ENCODE measurements around the gene TMEM184B. TPM values are rescaled to one million over a fixed set of nuclear protein-coding genes. Genes with fewer than 3 reads are reported as not detected.

TMEM184B gene
- total RNA-seq, 1 donor from 2014 or later, result 42.6 TPM

GRCh38 chr22:38221908-38222796 is 50.7 kb downstream of the TMEM184B start:
- peaks cover 2% of the 10 kb centered on the region for H3K36me3 ChIP-seq (ENCODE audit: control insufficient read depth, insufficient read depth, low read length)
- no peaks in the 10 kb centered on the region for H3K27me3 ChIP-seq (ENCODE audit: control insufficient read depth, insufficient read depth, low read length)
- no peak overlapping the region for H3K4me3 ChIP-seq (ENCODE audit: low read depth, low read length)
- TF ChIP-seq CTCF (IDR thresholded peaks at IDR 0.05; ENCODE audit: insufficient read depth, low read length, poor library complexity, severe bottlenecking), result no peak
- no peak for DNase-seq (ENCODE audit: low read depth)

- DNase-seq (ENCODE audit: low read depth), result no peak
- H3K27me3 ChIP-seq (ENCODE audit: control insufficient read depth, insufficient read depth, low read length), result no peaks in the 10 kb centered on the region
- no peak for TF ChIP-seq CTCF (IDR thresholded peaks at IDR 0.05; ENCODE audit: insufficient read depth, low read length, poor library complexity, severe bottlenecking)
- no peak overlapping the region for H3K4me3 ChIP-seq (ENCODE audit: low read depth, low read length)
- peaks cover 4% of the 10 kb centered on the region for H3K36me3 ChIP-seq (ENCODE audit: control insufficient read depth, insufficient read depth, low read length)
Observed at GRCh38 chr22:38221407-38221806, 51.4 kb downstream of the TMEM184B start.

GRCh38 chr22:38220653-38221386 is 52.0 kb downstream of the TMEM184B start:
- Histone ChIP-seq H3K36me3 (ENCODE audit: control insufficient read depth, insufficient read depth, low read length) (peaks cover 4% of the 10 kb centered on the region), H3K4me3 (ENCODE audit: low read depth, low read length) (no peak overlapping the region), H3K27me3 (ENCODE audit: control insufficient read depth, insufficient read depth, low read length) (no peaks in the 10 kb centered on the region)
- DNase-seq (ENCODE audit: low read depth), result no peak
- TF ChIP-seq CTCF (IDR thresholded peaks at IDR 0.05; ENCODE audit: insufficient read depth, low read length, poor library complexity, severe bottlenecking), result no peak

- no peaks in the 10 kb centered on the region for H3K27me3 ChIP-seq (ENCODE audit: control insufficient read depth, insufficient read depth, low read length)
- peaks cover 4% of the 10 kb centered on the region for H3K36me3 ChIP-seq (ENCODE audit: control insufficient read depth, insufficient read depth, low read length)
- DNase-seq (ENCODE audit: low read depth), result no peak
- no peak for TF ChIP-seq CTCF (IDR thresholded peaks at IDR 0.05; ENCODE audit: insufficient read depth, low read length, poor library complexity, severe bottlenecking)
- no peak overlapping the region for H3K4me3 ChIP-seq (ENCODE audit: low read depth, low read length)
Observed at GRCh38 chr22:38220163-38220562, 52.6 kb downstream of the TMEM184B start.

- Histone ChIP-seq H3K36me3 (ENCODE audit: control insufficient read depth, insufficient read depth, low read length) (peaks cover 4% of the 10 kb centered on the region), H3K27me3 (ENCODE audit: control insufficient read depth, insufficient read depth, low read length) (no peaks in the 10 kb centered on the region), H3K4me3 (ENCODE audit: low read depth, low read length) (no peak overlapping the region)
- DNase-seq (ENCODE audit: low read depth), result no peak
- TF ChIP-seq CTCF (IDR thresholded peaks at IDR 0.05; ENCODE audit: insufficient read depth, low read length, poor library complexity, severe bottlenecking), result no peak
Observed at GRCh38 chr22:38219632-38220031, 53.2 kb downstream of the TMEM184B start.
